Mesodermal cell (in vitro differentiated cells): ENCODE results near the gene LCP1.

Experiments
- H3K27ac ChIP-seq: 2 replicates; pipeline ENCODE4 v1.7.0; 2013; ENCODE audit warnings: mild to moderate bottlenecking, low read depth, low read length, moderate library complexity; ENCODE audit not compliant: severe bottlenecking
- H3K36me3 ChIP-seq: 2 replicates; pipeline ENCODE4 v1.7.1; 2013; ENCODE audit warnings: mild to moderate bottlenecking, low read length, moderate library complexity; ENCODE audit not compliant: control insufficient read depth, insufficient read depth
- H3K4me1 ChIP-seq: one replicate; pipeline ENCODE4 v1.7.1; 2013; ENCODE audit warnings: mild to moderate bottlenecking, low read length; ENCODE audit not compliant: insufficient read depth, control insufficient read depth, poor library complexity, severe bottlenecking
- H3K4me3 ChIP-seq: 2 replicates; pipeline ENCODE4 v1.7.0; 2013; ENCODE audit warnings: low read length, control low read depth, mild to moderate bottlenecking; ENCODE audit not compliant: insufficient read depth, poor library complexity, severe bottlenecking; ENCODE audit errors: extremely low read depth
- H3K9me3 ChIP-seq: 2 replicates; pipeline ENCODE4 v1.7.1; 2013; ENCODE audit warnings: mild to moderate bottlenecking, low read length, moderate library complexity; ENCODE audit not compliant: control insufficient read depth
- WGBS, 2 experiments: methylation state at CpG; one replicate each; pipeline ENCODE4 v1.1.5; 2013; ENCODE audit warnings: missing lambda C conversion rate in 2 of 2; ENCODE audit not compliant: insufficient coverage in 2 of 2; 5-methylcytosine and 5-hydroxymethylcytosine counted together

LCP1 gene

GRCh38 chr13:46181377-46181839, 569 bp downstream of the LCP1 start:
- Histone ChIP-seq H3K4me1 (peaks cover 6% of the 10 kb centered on the region), H3K9me3 (no peaks in the 10 kb centered on the region), H3K4me3 (no peak overlapping the region), H3K36me3 (no peaks in the 10 kb centered on the region), H3K27ac (no peak overlapping the region)
- no CpG with 5 or more reads among the region's 5 CpGs for WGBS, 2 experiments

- no CpG with 5 or more reads among the region's 5 CpGs for WGBS, 2 experiments
Observed at GRCh38 chr13:46179969-46180763, 1.8 kb downstream of the LCP1 start.

GRCh38 chr13:46179491-46179908, 2.5 kb downstream of the LCP1 start:
- WGBS, 2 experiments: 100% methylated on average over 1 of the region's 3 CpGs
- Histone ChIP-seq H3K27ac (no peak overlapping the region), H3K9me3 (no peaks in the 10 kb centered on the region)

More at GRCh38 chr13:46179969-46180763, 1.8 kb downstream of the LCP1 start:
- Histone ChIP-seq H3K4me1 (peaks cover 6% of the 10 kb centered on the region), H3K4me3 (no peak overlapping the region), H3K27ac (no peak overlapping the region), H3K9me3 (no peaks in the 10 kb centered on the region), H3K36me3 (no peaks in the 10 kb centered on the region)

GRCh38 chr13:46178821-46179220, 3.2 kb downstream of the LCP1 start:
- H3K9me3 ChIP-seq: no peaks in the 10 kb centered on the region
- H3K4me3 ChIP-seq: no peak overlapping the region
- H3K36me3 ChIP-seq: no peaks in the 10 kb centered on the region
- H3K27ac ChIP-seq: no peak overlapping the region
- H3K4me1 ChIP-seq: peaks cover 6% of the 10 kb centered on the region

More at GRCh38 chr13:46179491-46179908, 2.5 kb downstream of the LCP1 start:
- H3K36me3 ChIP-seq: no peaks in the 10 kb centered on the region
- peaks cover 6% of the 10 kb centered on the region for H3K4me1 ChIP-seq
- H3K4me3 ChIP-seq: no peak overlapping the region

GRCh38 chr13:46178143-46178542, 3.8 kb downstream of the LCP1 start:
- no peak overlapping the region for H3K4me3 ChIP-seq
- H3K27ac ChIP-seq: no peak overlapping the region
- no peaks in the 10 kb centered on the region for H3K9me3 ChIP-seq
- WGBS, 2 experiments: 100% methylated on average over 2 of the region's 5 CpGs; no CpG with 5 or more reads in 1 of the 2 experiments
- no peaks in the 10 kb centered on the region for H3K36me3 ChIP-seq
- H3K4me1 ChIP-seq: peaks cover 6% of the 10 kb centered on the region

- no peaks in the 10 kb centered on the region for H3K36me3 ChIP-seq
- no peak overlapping the region for H3K4me3 ChIP-seq
- peaks cover 3% of the 10 kb centered on the region for H3K4me1 ChIP-seq
- no peaks in the 10 kb centered on the region for H3K9me3 ChIP-seq
- H3K27ac ChIP-seq: no peak overlapping the region
- WGBS, 2 experiments: 71 to 100% methylated on average over 1 of the region's 3 CpGs
Observed at GRCh38 chr13:46176756-46177155, 5.2 kb downstream of the LCP1 start.

GRCh38 chr13:46173656-46174055, 8.3 kb downstream of the LCP1 start:
- WGBS, 2 experiments: 100% methylated on average over 2 of the region's 2 CpGs; no CpG with 5 or more reads in 1 of the 2 experiments
- Histone ChIP-seq H3K4me1 (peaks cover 5% of the 10 kb centered on the region), H3K27ac (no peak overlapping the region), H3K9me3 (no peaks in the 10 kb centered on the region), H3K4me3 (no peak overlapping the region), H3K36me3 (no peaks in the 10 kb centered on the region)

- no peaks in the 10 kb centered on the region for H3K9me3 ChIP-seq
- H3K36me3 ChIP-seq: no peaks in the 10 kb centered on the region
- peaks cover 5% of the 10 kb centered on the region for H3K4me1 ChIP-seq
- no peak overlapping the region for H3K27ac ChIP-seq
- WGBS, 2 experiments: 89 to 93% methylated on average over 3 of the region's 6 CpGs
- no peak overlapping the region for H3K4me3 ChIP-seq
Observed at GRCh38 chr13:46172531-46172991, 9.4 kb downstream of the LCP1 start.

GRCh38 chr13:46171739-46172138, 10.2 kb downstream of the LCP1 start:
- H3K27ac ChIP-seq: no peak overlapping the region
- H3K9me3 ChIP-seq: no peaks in the 10 kb centered on the region
- H3K4me3 ChIP-seq: no peak overlapping the region
- 92 to 94% methylated on average over 7 of the region's 7 CpGs for WGBS, 2 experiments
- H3K4me1 ChIP-seq: peaks cover 5% of the 10 kb centered on the region
- no peaks in the 10 kb centered on the region for H3K36me3 ChIP-seq

GRCh38 chr13:46171217-46171616, 10.8 kb downstream of the LCP1 start:
- WGBS, 2 experiments: 73 to 83% methylated on average over 2 of the region's 4 CpGs

GRCh38 chr13:46170687-46171086, 11.3 kb downstream of the LCP1 start:
- Histone ChIP-seq H3K27ac (no peak overlapping the region), H3K4me3 (no peak overlapping the region), H3K36me3 (no peaks in the 10 kb centered on the region), H3K9me3 (no peaks in the 10 kb centered on the region), H3K4me1 (peaks cover 5% of the 10 kb centered on the region)
- 31 to 56% methylated on average over 2 of the region's 3 CpGs for WGBS, 2 experiments

More at GRCh38 chr13:46171217-46171616, 10.8 kb downstream of the LCP1 start:
- H3K4me3 ChIP-seq: no peak overlapping the region
- H3K27ac ChIP-seq: no peak overlapping the region
- peaks cover 5% of the 10 kb centered on the region for H3K4me1 ChIP-seq
- no peaks in the 10 kb centered on the region for H3K9me3 ChIP-seq
- H3K36me3 ChIP-seq: no peaks in the 10 kb centered on the region
